Panc1 (cell line): Measurements from ENCODE around the gene CCSAP.

Experiments used
- POLR2AphosphoS5 ChIP-seq: IDR thresholded peaks from 2 replicates; pipeline ENCODE4 v1.6.1; 2012; ENCODE audit warnings: mild to moderate bottlenecking, low read depth, low read length, moderate library complexity
- TCF7L2 ChIP-seq: IDR thresholded peaks from 2 replicates; pipeline ENCODE4 v1.6.1; 2011; ENCODE audit warnings: mild to moderate bottlenecking, low read depth, low read length, inconsistent platforms
- TF ChIP-seq, protein P1 (sequence below): fragments of 450-650 bp; IDR thresholded peaks from 2 replicates; pipeline ENCODE4 v1.5.1; 2017; ENCODE audit warnings: mild to moderate bottlenecking
- TF ChIP-seq, protein P2 (sequence below), 2 experiments: IDR thresholded peaks; 2 replicates each; pipeline ENCODE4 v1.6.1; 2011 to 2012; ENCODE audit warnings: low read depth in 2 of 2, control low read depth in 1 of 2, low read length in 1 of 2, mild to moderate bottlenecking in 1 of 2, moderate library complexity in 1 of 2; ENCODE audit not compliant: insufficient read depth in 1 of 2

DNA sequence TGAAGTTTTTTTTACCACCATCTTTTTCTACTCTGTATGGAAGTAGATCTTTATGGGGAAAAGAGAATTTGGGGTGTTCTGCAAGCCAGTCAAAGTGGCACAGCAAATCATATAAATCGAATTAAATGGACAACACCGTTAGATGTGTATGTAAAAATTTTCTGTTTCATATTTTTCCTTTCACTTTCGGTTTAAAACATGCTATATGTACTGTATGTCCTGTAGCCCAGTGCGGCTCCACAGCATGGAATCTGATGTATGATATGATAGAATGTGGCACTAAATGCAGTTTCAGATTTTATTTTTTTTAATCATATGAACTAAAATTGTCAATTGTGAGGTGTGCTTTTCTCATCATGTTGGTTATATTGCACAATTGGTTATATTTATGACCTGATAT is 39.0 kb downstream of the CCSAP start:
- TF ChIP-seq TCF7L2 = no peak
- TF ChIP-seq, protein P1, sequence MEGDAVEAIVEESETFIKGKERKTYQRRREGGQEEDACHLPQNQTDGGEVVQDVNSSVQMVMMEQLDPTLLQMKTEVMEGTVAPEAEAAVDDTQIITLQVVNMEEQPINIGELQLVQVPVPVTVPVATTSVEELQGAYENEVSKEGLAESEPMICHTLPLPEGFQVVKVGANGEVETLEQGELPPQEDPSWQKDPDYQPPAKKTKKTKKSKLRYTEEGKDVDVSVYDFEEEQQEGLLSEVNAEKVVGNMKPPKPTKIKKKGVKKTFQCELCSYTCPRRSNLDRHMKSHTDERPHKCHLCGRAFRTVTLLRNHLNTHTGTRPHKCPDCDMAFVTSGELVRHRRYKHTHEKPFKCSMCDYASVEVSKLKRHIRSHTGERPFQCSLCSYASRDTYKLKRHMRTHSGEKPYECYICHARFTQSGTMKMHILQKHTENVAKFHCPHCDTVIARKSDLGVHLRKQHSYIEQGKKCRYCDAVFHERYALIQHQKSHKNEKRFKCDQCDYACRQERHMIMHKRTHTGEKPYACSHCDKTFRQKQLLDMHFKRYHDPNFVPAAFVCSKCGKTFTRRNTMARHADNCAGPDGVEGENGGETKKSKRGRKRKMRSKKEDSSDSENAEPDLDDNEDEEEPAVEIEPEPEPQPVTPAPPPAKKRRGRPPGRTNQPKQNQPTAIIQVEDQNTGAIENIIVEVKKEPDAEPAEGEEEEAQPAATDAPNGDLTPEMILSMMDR = no peak
- no peak for TF ChIP-seq POLR2AphosphoS5
- TF ChIP-seq, protein P2, sequence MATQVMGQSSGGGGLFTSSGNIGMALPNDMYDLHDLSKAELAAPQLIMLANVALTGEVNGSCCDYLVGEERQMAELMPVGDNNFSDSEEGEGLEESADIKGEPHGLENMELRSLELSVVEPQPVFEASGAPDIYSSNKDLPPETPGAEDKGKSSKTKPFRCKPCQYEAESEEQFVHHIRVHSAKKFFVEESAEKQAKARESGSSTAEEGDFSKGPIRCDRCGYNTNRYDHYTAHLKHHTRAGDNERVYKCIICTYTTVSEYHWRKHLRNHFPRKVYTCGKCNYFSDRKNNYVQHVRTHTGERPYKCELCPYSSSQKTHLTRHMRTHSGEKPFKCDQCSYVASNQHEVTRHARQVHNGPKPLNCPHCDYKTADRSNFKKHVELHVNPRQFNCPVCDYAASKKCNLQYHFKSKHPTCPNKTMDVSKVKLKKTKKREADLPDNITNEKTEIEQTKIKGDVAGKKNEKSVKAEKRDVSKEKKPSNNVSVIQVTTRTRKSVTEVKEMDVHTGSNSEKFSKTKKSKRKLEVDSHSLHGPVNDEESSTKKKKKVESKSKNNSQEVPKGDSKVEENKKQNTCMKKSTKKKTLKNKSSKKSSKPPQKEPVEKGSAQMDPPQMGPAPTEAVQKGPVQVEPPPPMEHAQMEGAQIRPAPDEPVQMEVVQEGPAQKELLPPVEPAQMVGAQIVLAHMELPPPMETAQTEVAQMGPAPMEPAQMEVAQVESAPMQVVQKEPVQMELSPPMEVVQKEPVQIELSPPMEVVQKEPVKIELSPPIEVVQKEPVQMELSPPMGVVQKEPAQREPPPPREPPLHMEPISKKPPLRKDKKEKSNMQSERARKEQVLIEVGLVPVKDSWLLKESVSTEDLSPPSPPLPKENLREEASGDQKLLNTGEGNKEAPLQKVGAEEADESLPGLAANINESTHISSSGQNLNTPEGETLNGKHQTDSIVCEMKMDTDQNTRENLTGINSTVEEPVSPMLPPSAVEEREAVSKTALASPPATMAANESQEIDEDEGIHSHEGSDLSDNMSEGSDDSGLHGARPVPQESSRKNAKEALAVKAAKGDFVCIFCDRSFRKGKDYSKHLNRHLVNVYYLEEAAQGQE (IDR thresholded peaks at IDR 0.05; ENCODE audit: insufficient read depth in 1 of 2, low read depth in 2 of 2, low read length in 1 of 2) = no peak
